GM15510 (cell line): ENCODE results near the gene FABP2.

ENCODE experiments used
- POLR2A ChIP-seq: IDR thresholded peaks from 3 replicates; pipeline ENCODE4 v1.6.1; 2011; ENCODE audit warnings: borderline replicate concordance; ENCODE audit not compliant: insufficient read length; ENCODE audit errors: extremely low read depth

Gene FABP2

DNA sequence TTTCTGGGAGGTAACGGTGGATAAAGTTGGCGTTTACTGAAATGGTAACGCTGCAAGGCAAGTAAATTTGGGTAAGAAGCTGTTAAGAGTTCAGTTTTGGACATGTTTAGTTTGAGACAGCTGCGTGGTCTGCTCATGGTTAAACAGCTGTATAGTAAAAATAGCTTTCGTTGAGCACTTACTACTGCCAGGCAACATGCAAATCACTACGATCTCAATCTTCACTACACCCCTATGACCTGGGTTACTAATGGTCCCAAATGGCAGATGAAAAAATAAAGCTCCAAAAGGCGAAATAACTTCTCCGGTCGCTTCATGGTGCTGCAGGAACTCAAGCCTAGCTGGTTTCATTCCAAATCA, 22.2 kb downstream of the FABP2 start:
- TF ChIP-seq POLR2A: no peak

DNA sequence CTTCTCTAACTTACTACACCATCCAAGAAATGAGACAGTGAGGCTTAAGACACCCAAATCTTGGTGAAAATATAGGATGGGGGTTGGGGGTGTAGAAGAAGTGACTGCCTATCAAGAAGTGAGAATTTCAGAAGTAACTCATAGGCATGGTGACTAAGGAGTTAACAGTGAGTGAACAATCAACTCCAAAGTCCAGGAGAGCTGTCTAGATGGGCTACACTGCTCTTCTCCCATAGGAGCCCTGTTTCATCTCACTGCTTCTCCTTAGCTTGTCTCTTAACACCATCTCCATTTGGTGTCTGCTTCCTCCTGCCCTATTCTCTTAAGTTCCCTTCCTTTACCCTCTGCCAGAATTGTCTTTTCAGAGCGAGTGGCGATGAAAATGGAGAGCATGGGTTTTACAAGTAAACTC, 22.7 kb downstream of the FABP2 start:
- no peak for TF ChIP-seq POLR2A

DNA sequence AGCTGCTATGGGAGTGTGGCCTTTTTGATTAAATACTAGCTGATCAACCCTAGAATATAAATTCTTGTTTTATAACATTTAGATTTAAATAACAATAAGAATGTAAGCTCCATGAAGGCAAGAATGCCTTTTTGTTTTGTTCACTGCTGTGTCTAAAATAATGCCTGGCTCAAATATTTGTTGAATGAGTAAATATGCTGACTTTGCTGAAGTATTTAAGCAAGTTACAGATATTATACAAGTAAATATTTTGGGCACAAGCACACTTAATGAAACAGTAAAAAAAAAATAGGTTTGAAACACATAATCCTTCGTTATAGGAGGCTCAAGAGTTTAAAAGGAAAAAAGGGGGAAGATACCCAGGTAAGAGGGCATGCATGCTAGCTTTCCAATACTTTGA, 24.1 kb downstream of the FABP2 start:
- no peak for TF ChIP-seq POLR2A

DNA sequence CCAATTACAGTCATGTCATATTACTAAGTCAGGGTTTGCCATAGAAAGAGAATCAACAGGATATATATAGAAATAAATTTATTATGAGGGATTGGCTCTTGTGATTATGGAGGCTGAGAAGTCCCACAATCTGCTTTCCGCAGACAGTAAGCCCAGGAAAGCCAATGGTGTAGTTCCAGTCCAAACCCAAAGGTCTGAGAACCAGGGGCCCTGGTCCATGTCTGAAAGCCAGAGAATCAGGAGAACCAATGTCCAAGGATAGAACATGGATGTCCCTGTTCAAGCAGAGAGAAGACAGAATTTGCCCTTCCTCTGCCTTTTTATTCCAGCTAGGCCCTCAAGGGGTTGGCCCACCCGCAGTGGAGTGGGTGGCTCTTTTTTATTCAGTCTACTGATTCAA, 25.6 kb downstream of the FABP2 start:
- TF ChIP-seq POLR2A: no peak

DNA sequence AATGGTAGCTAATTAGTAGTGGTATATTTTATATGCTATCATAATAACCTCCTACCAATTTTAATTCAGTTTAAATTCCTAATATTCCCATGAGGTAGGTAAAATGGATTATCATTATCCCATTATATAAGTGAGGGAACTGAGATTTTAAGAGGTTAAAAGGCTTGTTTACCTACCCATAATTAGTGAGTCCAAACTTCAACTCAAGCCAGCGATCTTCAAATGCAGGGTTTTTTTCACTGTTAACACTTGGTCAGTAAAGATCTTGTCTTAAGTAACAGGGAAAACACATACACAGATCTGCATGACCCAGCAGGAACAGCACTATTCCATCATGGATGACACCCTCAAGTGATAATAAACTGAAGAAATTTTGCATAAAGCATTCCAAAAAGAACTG, 31.3 kb downstream of the FABP2 start:
- TF ChIP-seq POLR2A: no peak

DNA sequence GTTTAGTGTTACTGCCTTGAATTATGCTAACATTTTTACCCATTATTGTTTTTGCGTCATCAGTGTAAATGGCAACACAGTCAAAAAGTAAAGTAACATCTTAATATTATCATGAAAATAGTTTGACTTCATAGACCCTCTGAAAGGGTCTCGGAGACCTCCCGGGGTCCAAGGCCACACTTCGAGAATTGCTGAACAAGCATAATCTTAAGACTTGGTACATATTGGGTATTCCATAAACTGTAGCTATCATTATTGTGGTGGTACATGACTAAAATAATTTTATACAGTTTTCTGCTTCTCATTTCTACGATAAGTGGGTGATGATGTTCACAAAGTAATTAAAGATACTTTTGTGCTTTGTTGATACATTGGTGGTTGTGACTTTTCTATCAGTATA, 32.6 kb downstream of the FABP2 start:
- TF ChIP-seq POLR2A: no peak

DNA sequence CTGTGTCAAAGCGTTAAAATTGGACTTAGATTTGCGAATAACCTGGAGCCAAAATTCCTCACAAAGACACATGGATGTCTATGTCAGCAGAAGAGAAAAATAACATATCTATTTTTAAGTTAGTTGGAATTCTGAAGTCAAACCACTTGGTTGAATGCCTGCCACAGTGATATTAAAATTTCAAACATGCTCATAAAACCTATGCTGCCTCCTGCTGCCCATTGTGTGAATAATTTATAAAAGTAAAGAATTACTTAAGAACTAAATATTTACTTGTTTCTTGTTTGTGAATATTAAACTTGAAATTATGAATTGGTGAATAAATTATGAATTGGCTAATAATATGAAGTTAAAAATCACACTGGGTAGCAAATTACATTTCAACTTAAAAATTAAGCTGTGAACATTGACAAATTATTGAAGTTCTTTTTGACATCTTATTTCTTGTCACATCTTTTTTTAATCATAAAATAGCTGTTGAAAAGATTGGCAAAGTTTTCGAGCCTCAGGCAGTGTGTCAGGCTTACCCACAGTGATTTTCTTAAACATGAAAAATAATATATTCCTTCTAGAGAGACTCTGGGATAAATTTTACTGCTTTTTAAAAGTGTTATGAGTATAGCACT, 35.4 kb downstream of the FABP2 start:
- TF ChIP-seq POLR2A: no peak

DNA sequence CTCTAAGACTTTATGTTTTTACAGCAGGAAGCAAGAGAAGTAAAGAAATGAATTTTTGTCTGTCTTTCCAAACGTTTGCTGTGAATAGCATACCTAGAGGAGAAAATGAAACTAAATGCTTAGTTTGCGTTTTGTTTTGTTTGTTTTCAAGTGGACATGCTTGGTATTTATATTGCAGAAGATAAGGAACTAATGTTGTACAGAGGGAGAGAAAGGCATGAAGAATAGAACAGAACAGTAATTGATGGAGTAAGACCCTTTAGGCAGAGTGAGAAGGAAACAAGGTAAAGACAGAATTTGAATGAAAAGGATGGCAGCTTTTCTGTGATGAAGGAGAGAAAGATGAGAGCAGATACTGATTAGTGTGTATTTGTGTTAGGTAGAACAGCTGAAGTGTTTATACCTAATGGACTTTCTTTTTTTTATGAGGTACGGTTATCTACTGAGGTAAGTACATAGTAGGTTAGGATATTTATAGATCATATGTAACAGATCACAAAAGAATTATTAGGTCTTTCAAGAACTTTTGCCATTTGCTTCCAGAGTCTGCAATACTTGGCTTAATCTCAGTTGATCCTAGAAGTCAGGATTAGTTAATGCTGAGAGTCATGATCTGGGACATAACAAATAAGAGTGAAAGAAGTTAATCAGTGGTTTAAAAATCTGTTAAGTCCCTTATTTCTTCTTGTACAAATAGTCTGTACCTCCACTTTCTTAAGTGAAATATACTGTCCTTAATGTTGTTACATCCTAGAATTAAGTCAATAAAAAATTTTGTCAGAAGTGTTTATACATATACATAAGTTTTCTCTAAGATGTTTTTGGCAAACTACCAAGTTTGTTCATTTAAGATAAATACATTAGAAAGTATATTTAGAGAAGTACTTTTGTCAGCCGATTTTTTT, 36.8 kb downstream of the FABP2 start:
- no peak for TF ChIP-seq POLR2A

DNA sequence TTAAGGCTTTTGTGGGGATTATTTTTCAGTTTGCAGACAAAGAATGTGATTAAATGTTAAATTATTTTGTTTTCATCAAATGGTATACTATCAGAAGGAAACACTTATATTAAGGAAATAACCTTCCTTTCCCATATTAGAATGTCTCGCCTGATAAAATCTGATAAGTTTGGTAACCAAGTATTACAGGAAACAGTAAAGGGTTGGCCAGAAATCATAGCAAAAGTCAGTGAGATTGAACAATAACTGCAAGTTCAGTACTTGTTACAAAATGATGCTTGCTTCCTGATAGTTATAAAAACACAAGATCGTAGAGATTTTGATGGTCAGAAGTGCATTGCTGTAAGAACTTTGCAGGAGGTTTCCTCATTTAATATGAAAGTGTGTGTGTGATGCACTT, 40.5 kb downstream of the FABP2 start:
- TF ChIP-seq POLR2A: no peak

DNA sequence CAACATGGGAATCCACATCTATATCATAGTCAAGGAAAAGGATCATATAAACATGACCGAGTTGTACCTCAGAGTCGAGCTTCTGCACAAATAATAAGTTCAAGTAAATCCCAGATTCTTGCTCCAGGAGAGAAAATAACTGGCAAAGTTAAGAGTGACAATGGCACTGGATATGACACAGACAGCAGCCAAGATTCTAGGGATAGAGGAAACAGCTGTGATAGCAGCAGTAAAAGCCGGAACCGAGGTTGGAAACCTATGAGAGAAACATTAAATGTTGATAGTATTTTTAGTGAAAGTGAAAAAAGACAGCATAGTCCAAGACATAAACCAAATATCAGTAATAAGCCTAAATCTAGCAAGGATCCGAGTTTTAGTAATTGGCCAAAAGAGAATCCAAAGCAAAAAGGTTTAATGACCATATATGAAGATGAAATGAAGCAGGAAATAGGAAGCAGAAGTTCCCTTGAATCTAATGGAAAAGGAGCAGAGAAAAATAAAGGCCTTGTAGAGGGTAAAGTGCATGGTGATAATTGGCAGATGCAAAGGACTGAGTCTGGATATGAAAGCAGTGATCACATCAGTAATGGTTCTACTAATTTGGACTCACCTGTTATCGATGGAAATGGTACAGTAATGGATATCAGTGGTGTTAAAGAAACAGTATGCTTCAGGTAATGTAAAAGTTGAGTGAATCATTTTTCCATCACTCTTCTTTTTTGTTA, 50.4 kb downstream of the FABP2 start:
- TF ChIP-seq POLR2A: no peak

DNA sequence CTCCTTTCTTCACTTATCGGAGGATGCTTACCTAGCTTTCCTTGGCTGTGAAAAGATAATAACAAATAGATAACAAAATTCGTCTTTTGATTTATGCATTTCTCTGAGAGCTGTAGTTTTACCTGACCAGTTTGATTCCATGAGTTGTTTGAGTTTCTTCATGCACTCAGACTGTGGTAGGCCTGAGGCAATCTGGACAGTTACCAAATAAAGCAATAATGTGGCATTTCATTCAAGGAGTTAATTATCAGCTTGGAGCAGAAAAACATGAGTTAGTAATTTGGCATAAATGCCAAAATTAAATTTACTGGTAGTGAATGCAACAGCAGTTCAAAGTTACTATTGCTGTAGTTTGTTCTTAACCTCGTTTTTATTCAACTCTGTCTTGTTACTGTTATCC, 53.5 kb downstream of the FABP2 start:
- TF ChIP-seq POLR2A: no peak
